CD4-positive, alpha-beta T cell treated with Interleukin-15 for 1 hour (primary cell): Measurements from ENCODE around the gene BHLHE40.
"Not testable (repeated sequence)": the region's sequence is repeated elsewhere in the genome, so short reads cannot be mapped to it uniquely, and the experiment has no call there.

Experiments
- DNase-seq: peaks from one replicate; pipeline ENCODE4 v3.0.0-alpha.2; 2020

Gene BHLHE40

DNA sequence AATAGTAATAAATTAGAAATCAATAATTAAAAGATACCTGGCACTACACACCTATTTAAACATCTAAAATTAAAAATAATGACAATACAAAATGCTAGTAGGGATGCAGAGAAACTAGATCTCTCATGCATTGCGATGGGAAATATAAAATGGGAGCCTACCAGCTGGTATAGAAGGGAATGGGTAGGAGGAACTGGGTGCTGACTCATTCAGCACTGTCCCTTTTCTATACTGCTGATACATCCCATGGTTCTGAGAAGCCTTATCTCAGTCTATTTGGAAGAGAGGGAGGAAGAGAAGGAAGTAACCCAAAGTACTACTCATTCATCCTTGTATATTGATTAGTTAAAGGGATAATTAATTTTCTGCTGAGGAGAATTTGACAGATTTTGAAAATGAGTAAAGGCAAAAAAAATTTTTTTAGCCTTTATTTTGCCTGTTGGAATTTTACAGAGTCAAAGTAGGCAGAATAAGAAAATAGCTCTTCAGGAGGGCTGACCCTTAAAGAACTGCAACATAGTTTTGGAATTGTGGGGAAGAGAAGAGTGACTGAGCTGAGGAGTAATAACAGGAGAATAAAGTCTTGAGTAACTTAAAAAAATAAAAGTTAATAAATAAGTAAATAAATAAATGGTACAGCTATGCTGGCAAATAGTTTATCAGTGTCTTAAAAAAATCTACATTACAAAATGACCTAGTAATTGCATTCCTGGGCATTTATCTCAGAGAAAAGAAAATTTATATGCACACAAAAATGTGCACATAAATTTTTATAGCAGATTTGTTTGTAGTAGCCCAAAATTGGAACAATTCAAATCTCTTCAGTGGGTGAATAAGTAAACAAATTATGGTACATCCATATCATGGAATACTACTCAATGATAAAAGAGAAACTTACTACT is 15.3 kb upstream of the BHLHE40 start:
- no peak for DNase-seq

DNA sequence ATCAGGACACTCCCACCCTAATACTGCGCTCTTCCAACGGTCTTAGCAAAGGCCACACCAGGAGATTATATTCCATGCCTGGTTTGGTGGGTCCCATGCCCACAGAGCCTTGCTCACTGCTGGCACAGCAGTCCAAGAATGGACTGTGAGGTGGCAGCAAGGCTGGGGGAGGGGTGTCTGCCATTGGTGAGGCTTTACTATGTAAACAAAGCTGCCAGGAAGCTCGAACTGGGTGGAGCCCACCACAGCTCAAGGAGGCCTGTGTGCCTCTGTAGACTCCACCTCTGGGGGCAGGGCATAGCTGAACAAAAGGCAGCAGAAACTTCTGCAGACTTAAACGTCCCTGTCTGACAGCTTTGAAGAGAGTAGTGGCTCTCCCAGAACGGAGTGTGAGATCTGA is 13.2 kb upstream of the BHLHE40 start:
- DNase-seq = peak; percentile 54

DNA sequence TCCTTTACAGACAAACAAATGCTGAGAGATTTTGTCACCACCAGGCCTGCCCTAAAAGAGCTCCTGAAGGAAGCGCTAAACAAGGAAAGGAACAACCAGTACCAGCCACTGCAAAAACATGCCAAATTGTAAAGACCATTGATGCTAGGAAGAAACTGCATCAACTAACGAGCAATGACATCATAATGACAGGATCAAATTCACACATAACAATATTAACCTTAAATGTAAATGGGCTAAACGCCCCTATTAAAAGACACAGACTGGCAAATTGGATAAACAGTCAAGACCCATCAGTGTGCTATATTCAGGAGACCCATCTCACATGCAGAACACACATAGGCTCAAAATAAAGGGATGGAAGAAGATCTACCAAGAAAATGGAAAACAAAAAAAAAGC is 11.6 kb upstream of the BHLHE40 start:
- DNase-seq = not testable (repeated sequence)

DNA sequence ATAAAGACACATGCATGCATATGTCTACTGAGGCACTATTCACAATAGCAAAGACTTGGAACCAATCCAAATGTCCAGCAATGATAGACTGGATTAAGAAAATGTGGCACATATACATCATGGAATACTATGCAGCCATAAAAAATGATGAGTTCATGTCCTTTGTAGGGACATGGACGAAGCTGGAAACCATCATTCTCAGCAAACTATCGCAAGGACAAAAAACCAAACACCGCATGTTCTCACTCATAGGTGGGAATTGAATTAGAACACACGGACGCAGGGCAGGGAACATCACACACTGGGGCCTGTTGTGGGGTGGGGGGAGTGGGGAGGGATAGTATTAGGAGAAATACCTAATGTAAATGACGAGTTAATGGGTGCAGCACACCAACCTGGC is 7.8 kb upstream of the BHLHE40 start:
- DNase-seq = not testable (repeated sequence)

DNA sequence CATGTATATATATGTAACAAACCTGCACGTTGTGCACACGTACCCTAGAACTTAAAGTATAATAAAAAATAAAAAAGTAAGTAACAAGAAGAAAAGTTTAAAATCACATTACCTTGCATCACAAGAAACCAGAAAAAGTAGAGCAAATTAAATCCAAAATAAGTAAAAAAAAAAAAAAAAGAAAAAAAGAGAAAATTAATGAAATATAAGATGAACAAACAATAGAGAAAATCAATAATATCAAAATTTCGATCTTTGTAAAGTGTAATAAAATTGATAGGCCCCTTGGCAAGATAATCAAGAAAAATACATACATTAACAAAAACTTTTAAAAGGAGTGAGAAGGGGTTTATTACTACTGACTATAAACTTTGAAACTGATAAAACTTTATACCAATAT is 7.4 kb upstream of the BHLHE40 start:
- no peak for DNase-seq

DNA sequence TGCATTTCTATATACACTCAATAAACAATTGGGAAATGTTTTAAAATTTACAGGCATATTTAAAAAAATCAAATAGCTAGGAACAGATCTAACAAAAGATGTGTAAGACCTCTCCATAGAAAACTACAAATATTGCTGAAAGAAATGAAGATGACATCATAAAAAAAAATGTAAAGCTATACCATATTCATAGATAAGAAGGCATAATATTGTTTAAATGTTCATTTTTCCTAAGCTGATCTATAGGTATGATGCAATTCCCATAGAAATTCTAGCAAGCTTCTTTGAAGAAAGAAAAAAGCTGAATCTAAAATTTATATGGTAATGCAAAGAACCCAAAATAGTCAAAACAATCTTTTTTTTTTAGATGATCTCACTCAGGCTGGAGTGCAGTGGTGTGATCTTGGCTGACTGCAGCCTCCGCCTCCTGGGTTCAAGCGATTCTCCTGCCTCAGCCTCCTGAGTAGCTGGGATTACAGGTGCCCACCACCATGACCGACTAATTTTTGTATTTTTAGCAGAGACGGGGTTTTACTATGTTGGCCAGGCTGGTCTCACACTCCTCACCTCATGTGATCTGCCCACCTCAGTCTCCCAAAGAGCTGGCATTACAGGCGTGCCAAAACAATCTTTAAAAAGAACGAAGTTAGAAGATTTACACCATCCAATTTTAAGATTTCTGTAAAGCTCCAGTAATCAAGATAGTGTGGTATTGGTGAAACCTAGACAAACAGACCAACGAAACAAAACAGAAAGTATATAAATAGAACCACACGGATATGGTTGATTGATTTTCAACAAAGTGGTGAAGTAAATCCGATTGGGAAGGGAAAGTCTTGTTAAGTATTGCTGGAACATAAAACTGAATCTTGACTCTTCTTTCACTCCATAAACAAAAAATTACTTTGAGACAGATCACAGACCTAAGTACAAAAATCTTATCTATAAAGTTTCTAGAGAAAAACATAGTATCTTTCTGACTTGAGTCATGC is 6.3 kb upstream of the BHLHE40 start:
- DNase-seq = no peak

DNA sequence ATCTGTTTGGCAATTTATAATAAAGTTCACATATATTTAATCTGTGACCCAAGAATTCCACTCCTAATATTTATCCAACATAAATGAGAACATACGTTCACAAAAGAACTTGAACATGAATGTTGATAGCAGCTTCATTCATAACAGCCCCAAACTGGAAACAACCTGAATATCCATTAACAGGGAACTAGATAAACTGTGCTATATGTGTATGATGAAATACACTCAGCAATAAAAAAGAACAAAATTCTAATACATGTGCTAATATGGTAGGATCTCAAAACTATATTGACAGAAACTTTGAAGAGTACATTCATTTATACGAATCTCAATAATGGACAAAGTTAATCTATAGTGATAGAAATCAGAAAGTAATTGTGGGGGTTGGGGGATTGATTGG is 5.1 kb upstream of the BHLHE40 start:
- DNase-seq = no peak

DNA sequence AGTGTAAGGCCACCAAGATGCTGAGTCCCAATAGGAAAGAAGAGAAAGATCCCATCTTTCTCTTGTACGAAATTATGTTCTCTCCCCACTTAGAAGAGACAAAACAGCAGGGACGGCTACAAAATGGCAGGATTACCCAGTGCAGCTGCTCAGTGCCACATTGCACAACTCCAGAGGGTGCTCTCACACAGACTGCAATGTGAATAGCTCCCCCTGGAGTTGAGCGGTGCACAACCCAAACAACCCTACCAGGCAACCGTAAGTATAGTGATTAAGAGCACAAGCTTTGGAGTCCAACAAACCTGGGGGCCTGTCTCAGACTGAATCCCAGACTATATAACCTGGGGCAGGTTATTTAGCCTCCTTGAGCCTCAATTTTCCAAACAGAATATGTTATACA is 3.1 kb upstream of the BHLHE40 start:
- DNase-seq = peak; percentile 70

DNA sequence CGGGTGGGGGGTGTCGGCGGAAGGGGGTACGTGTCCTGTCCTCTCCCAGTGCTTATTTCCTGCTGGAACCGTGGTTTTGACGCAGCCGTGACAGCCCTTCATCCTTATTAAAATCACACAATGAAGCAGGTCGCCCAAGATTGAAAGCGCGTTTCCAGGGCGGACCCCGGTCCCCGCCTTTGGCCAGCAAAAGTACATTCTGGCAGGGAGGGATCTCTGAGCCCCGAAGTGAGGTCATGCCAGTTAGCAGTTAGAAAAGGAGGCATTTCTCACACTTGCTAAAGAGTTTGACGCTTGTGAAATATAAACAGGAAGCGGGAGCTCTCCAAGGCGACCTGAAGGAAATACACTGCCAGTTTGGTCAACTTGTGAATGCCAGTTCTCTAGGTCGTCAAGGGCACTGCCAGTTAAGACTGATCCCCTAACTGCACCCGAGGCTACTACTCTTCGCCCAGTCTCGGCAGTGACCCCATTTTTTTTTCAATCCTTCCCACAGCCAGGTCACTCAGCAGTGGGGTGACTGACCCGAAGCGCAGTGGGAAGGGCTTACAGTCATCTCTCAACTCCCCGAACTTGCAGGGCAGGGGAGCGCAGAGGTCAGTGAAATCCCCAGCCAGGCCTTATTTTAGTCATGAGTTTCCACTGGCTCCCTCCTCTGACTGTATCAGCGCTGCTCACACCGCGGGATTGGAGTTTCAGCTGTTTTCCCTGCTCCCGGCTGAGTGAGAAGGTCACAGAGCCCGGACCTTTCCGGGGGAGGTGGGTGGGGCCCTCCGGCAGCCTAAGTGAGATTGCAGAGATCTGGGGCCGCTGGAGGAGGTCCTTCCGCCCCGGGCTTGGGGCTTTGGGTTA is 2.0 kb upstream of the BHLHE40 start:
- DNase-seq = peak; percentile 84

DNA sequence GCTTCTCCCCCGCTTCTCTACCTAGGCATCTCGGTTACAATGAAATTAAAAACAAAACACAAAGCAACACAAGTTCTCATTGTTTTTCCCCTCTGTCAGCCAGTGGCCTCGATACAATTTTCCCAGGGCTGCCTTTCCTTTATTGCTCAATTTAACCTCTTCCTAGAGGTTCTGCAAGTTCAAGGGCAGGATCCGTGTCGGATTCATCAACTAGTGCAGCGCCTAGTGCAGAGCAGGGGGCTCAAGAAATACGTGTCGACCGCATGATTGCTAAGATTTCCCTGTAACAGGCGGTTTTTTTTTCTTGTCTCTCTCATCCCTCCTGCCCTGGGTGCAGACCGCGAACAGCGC is 1.4 kb upstream of the BHLHE40 start:
- DNase-seq = no peak

DNA sequence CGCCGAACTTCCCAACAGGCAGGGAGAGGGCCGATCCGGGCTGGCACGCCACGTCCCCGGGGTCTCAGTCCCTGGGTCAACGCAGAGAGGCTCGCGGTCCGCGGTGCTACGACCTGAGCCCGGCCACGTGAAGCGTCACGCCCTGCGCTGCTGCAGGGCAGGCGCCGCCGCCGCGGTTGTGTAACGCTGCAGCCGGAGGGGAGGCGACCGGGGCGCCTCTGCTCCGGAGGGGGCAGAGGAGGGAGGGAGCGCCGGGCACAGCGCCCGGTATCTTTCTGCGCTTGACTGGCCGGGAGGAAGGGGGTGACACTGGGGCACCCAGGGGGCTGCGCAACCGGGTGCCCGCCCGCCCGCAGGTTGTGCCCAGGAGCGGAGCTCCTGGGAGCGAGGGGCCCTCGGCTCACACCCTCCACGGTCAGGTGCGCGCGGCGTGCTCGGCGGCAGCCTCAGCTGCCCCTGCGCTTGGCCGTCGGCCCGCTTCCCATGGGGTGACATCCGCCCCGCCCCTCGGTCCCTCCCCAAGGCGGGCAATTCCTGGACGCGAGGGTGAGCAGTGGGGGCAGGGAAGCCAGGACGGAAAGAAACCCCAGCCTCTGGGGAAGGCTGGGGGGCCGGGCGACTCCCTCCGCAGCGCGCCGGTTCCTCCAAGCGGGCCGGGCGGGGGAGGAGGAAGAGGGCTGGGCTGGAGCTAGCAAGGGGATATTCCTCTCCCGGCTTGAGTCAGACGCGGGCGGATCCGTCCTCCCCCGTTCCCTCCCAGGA is 852 bp upstream of the BHLHE40 start:
- peak; percentile 90 for DNase-seq

DNA sequence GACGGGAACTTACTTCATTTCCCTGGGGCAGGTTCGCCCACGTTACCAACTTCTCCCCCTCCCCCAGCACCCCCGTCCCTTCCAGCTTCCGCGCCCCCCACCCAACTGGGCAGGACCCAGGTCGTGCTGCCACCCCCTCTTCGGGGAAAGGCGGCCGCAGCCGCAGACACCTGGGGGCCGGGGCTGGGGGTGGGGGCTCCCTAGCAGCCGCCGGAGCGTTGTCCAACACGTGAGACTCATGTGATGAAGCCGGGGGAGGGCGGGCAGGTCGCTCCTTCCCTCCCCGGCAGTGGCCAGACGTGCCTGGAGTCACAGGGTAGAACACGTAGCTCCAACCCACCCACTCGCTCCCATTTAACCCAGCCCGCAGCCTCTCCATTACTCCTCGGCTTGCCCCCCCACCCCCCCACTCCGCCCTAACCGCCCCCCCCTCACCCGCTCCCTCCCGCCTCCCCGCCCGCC is 240 bp upstream of the BHLHE40 start:
- DNase-seq = peak; percentile 96

DNA sequence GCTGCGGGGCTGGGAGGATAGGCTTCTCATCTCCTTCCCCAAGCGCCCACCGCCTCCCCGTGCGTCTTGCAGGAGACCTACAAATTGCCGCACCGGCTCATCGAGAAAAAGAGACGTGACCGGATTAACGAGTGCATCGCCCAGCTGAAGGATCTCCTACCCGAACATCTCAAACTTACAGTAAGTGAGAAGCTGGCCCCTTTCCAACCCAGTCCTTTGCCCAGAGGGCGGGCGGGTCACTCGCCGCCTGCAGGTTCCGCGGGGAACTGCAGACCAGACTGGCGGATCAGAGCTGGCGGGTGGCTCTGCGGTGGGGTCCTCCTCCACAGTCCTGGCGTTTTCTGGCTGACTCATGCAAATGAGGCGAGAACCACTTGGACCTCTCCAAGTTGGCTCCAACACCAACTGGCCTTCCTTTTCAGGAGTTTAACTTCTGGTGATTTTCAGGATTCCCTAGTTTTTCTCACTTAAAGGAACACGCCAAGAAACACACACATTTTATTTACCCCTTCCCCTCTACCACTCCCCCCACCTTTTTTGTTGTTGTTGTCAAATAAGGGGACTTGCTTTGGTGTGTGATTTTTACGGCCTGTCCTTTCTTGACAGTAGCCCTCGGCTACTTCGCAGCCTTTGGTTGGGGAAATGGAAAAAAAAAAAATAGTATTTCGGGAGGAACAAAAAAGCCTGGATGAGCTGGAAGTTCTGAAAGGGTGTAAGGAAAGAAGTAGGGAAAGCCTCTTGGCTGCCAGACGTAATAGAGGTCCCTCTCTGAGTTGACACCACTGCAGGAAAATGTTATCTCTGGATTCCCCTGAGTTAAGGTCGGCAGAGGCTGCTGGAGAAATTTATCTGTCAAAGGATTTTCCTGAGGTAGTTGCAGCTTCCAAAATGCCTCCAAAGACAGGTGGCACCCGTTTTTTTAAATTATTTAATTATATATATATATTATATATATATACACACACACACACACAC is 1.3 kb downstream of the BHLHE40 start:
- DNase-seq = peak; percentile 89

DNA sequence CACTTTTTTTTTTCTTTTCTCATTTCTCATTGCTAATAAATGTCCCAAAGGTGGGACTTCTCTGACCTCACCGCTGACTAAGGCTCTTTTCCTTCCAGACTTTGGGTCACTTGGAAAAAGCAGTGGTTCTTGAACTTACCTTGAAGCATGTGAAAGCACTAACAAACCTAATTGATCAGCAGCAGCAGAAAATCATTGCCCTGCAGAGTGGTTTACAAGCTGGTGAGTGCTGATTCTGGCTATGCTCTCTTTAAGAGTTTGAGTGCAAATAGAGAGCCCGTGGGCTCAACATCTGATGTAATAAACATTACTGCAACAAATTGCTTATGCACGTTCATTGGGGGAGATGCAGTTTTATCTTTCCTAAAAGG is 2.0 kb downstream of the BHLHE40 start:
- DNase-seq = no peak

DNA sequence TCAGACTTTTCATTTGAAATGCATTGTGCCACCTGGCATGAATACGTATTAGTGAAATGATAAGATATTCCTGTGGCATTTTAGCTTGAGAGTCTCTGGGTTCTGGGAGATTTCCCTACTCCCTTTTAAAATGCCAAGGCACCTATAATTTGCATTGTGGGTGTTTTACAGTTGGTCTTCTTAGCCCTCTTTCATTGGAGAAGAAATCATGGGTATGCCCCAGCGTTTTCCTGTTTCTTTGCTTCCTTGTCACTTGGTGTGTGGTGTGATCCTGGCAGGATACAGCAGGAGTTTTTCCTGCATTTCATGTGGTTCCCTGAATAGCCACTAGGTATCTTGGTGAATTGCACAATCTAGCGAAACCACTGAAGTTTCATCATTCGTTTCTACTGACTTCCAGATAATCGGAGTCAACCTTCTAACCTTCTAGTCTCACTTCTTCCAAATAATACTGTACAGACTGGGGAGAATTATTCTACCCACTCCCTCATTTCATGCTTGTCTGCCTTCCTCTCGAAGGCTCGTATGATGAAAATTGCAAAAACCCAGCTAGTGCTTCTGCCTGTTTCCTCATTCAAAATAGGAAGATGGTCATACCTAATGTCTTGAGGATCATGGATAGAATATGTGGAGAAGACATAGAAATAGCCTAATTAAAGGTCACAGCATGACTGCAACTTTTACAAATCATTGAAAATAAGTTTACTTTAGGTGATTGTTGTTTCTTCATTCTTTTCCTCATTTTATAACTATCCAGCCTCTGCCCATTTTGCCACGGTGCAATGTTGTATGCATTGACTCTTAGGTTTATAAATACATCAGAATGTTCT is 2.6 kb downstream of the BHLHE40 start:
- no peak for DNase-seq

DNA sequence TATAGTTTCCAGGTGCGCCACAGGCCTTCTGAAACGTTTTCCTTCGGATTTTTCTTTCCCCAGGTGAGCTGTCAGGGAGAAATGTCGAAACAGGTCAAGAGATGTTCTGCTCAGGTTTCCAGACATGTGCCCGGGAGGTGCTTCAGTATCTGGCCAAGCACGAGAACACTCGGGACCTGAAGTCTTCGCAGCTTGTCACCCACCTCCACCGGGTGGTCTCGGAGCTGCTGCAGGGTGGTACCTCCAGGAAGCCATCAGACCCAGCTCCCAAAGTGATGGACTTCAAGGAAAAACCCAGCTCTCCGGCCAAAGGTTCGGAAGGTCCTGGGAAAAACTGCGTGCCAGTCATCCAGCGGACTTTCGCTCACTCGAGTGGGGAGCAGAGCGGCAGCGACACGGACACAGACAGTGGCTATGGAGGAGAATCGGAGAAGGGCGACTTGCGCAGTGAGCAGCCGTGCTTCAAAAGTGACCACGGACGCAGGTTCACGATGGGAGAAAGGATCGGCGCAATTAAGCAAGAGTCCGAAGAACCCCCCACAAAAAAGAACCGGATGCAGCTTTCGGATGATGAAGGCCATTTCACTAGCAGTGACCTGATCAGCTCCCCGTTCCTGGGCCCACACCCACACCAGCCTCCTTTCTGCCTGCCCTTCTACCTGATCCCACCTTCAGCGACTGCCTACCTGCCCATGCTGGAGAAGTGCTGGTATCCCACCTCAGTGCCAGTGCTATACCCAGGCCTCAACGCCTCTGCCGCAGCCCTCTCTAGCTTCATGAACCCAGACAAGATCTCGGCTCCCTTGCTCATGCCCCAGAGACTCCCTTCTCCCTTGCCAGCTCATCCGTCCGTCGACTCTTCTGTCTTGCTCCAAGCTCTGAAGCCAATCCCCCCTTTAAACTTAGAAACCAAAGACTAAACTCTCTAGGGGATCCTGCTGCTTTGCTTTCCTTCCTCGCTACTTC is 3.8 kb downstream of the BHLHE40 start:
- DNase-seq = no peak

DNA sequence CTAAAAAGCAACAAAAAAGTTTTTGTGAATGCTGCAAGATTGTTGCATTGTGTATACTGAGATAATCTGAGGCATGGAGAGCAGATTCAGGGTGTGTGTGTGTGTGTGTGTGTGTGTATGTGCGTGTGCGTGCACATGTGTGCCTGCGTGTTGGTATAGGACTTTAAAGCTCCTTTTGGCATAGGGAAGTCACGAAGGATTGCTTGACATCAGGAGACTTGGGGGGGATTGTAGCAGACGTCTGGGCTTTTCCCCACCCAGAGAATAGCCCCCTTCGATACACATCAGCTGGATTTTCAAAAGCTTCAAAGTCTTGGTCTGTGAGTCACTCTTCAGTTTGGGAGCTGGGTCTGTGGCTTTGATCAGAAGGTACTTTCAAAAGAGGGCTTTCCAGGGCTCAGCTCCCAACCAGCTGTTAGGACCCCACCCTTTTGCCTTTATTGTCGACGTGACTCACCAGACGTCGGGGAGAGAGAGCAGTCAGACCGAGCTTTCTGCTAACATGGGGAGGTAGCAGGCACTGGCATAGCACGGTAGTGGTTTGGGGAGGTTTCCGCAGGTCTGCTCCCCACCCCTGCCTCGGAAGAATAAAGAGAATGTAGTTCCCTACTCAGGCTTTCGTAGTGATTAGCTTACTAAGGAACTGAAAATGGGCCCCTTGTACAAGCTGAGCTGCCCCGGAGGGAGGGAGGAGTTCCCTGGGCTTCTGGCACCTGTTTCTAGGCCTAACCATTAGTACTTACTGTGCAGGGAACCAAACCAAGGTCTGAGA is 4.7 kb downstream of the BHLHE40 start:
- DNase-seq = peak; percentile 91

DNA sequence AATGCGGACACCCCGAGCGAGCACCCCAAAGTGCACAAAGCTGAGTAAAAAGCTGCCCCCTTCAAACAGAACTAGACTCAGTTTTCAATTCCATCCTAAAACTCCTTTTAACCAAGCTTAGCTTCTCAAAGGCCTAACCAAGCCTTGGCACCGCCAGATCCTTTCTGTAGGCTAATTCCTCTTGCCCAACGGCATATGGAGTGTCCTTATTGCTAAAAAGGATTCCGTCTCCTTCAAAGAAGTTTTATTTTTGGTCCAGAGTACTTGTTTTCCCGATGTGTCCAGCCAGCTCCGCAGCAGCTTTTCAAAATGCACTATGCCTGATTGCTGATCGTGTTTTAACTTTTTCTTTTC is 5.3 kb downstream of the BHLHE40 start:
- no peak for DNase-seq
